ENCODE data around the gene PLA2R1.

Gene PLA2R1

DNA sequence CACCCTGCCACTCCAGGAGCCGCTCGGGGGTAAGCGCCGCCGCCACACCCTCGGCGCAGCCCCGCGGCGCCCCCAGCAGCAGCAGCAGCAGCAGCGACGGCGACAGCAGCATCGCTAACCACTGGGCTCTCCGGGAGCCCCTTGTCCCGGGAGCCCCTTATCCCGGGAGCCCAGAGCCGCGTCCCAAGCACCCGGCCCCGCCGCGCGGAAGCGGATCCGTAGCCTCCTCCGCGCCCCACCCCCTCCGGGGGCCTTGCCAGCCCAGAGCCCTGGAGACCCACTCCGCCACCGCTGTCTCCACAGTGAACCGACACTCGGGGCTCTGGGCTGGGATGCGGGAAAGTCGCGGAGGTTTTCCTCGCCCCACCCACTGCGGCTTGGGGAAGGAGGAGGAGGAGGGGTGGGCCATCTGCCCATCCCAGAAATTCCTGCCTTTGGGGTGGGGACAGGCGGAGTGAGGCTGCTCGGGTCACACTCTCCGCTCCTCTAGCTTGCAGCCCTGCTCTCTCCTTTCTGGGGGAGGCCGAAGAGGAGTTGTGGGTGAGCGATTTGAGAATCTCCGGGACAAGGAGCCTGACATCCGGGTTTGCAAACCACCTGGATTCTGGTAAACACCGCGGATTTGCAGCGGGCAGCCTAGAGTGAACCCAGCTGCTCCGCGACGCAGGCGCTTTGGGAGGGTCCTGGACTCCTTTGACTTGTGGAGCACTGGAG lies at the start of gene PLA2R1:
Gene PLA2R1 (minus strand): TSS at position 324 of the 714 bp plus-strand sequence. CDS start 212 bp downstream, at position 112.
- DNase-seq: no peak

DNA sequence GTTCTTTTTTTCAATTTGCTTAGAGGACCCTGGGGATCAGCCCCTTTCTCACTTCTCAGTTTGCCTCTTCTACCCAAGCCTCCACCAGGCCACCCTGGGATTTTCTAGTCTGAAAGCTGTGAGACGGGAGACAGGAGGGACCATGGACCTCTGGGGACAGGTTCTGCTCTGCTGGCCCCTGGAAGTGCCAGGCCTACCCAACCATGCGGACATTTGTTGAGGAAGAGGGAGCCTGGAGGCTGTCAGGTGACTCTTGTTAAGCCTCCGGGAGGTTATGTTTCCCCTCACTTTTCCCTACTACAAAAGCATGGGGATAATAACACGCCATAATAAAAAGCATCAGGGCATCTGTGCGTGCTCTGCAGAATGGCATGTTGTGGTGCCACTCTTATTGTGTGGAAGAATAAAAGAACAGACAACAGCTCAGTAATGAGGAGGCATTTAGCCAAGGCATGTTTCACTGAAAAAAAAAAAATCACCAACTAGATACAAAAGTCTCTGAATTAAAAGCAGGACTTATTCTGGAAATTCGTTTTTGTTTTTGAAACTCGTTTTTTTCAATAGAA lies 48.3 kb upstream of the PLA2R1 start:
- no peak for DNase-seq

GRCh38 chr2:160109939-160110673 lies 47.7 kb upstream of the PLA2R1 start:
- no peak for DNase-seq

DNA sequence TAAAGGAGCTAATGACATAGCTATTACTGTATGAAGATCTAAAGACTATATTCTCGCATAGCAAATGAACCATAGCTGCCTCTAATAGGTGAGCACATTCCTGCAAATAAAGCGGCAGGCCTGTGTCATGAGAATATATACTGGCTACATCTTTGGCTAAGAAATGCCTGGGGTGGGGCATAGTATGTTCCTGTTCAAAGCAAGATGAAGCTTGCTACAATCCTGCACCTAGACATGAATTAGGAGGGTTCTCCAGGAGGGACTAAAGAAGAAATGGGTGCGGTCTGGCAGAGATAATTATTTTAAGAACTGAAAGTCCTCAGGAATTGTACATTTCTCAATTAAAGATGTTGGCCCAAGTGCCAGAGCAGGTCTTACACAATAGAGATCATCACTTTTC lies 46.8 kb upstream of the PLA2R1 start:
- no peak for DNase-seq

- DNase-seq: no peak
These were observed 46.2 kb upstream of the PLA2R1 start for GRCh38 chr2:160108646-160109045.

DNA sequence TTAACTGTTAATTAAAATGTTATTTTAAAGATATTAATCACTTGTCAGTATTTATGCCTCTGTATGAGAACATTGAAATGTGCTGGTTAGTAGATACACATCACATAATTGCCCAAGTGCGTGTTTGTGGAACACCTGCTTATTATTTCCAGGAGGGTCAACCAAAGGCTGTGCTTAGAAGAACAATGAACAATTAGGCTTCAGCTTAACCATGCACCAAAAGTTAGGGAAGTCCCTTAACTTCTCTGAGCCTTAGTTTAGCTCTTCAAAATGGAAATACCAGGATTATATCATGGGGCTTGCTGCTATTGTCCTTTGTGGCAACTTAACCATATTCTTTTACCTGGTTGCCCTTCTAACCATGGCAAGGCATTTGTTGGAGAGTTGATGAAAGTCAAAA lies 43.0 kb upstream of the PLA2R1 start:
- no peak for DNase-seq

DNA sequence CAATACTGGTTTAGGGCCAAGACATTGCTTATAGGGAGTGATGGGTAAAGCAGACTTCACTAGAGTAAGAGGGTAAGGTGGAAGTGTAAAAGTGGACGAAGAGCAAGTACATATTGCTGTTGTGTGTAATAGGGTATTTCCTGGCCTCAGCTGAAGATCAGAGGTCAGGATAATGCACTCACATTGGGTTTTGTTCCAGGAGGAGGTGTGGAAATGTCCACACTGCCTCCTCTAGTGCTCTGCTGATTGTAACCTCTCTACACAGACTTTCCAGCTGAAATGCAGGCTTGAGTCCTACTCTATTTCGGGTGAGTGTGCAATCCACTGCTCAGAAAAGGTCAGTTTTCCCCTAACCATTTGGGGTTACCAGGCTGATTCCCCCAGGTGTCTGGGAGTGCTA lies 41.7 kb upstream of the PLA2R1 start:
- no peak for DNase-seq

DNA sequence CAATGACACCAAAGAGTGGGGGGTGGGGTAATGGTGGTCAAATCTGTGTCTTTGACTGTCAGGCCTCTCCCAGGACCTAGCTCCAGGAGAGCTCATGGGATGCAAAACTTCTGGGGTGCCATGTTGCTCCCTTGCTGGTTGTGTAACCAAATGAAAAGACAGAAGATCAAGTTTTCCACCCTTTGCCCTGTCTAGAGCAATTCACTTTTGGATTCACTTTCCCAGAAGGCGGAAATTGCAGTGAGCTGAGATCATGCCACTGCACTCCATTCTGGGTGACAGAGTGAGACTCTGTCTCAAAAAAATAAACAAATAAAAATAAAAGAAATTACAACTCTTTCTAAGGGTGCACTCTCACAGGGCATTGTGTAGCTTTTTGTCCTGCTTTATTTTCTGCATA lies 34.9 kb upstream of the PLA2R1 start:
- no peak for DNase-seq

GRCh38 chr2:160096409-160096808 lies 34.0 kb upstream of the PLA2R1 start:
- no peak for DNase-seq

- DNase-seq: no peak
These were observed 30.0 kb upstream of the PLA2R1 start for GRCh38 chr2:160092445-160092844.

- DNase-seq: no peak
These were observed 29.0 kb upstream of the PLA2R1 start for GRCh38 chr2:160091381-160091780.

GRCh38 chr2:160087854-160088745 lies 25.7 kb upstream of the PLA2R1 start:
- no peak for DNase-seq

GRCh38 chr2:160085662-160086061 lies 23.2 kb upstream of the PLA2R1 start:
- DNase-seq: no peak

DNA sequence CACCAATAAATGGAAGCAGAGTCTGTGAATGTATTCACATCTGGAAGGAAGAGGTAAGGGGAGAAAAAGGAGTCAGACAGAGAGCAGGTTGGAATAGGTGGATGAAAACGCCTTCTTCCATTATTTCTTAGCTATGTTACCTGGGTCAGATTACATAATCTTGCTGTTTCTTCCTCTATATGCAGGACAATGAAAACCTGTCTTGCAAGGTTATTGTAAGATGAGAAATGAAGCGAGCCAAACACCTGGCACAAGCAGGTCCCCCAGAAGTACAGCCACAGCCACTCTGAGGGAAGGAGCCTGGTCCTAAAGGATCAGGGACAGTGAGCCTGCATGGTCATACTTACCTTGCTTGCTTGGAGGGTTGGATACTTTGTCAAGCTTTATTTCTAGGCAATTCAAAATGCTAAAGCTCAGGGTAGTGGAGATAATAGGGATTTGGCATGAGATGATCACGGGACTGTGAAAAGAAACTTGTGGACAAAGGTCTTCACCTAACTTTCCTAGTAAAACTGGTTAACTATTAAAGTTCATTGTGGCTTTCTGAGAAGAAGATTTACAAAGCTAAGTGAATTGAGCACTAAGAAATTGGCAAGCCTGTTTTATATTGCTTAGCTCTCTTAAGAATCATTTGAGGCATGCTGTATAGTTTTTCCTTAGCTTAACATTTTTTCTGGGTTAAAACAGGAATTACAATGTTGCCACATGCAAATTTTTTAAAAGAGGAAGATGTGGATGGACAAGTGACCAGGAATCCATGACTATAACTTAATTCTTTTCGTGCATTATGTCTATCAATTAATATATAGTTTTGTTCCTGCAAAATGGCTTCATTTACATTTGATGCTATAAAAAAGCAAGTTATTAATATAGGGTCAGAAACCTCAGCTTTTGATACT lies 15.7 kb upstream of the PLA2R1 start:
- DNase-seq: no peak

- DNase-seq: no peak
These were observed 14.5 kb upstream of the PLA2R1 start for GRCh38 chr2:160076914-160077313.

DNA sequence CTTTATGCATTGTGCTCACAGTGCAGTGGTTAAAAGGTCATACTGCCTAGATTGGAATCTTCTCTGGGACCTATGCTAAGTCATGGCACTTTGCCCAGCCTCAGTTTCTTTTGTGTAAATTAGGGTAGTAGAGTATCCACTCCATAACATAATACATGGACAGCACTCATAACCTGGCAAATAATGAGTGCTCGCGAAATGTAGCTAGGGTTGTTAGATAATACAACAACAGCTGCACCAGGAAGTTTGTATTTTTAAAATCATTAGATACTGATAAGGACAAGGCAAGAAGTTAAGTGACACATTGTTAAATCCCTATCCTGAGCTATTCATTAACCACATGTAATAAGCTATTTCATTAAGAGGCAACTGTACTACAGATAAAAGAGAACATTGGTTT lies 13.8 kb upstream of the PLA2R1 start:
- no peak for DNase-seq

DNA sequence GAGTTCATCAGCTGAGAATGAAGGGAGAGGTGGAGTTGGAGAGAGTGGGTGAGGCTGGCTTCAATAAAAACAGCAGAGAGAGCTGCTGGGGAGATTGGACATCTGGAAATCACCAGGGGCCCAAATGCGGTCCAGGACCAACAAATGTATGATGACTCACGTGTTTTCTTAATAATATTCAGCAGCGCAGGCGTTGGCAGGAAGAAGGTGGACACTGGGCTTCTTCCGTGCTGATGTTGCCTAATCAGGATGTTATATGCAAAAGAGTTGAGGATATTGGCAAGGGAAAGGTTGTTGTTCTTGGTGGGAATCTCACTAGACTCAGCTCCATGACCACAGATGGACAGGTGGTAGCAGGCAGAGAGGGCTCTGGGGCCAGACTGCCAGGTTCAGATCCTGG lies 12.8 kb upstream of the PLA2R1 start:
- DNase-seq: no peak

GRCh38 chr2:160073284-160073888 lies 11.0 kb upstream of the PLA2R1 start:
- DNase-seq: no peak

- no peak for DNase-seq
These were observed 6.5 kb upstream of the PLA2R1 start for GRCh38 chr2:160068906-160069305.

DNA sequence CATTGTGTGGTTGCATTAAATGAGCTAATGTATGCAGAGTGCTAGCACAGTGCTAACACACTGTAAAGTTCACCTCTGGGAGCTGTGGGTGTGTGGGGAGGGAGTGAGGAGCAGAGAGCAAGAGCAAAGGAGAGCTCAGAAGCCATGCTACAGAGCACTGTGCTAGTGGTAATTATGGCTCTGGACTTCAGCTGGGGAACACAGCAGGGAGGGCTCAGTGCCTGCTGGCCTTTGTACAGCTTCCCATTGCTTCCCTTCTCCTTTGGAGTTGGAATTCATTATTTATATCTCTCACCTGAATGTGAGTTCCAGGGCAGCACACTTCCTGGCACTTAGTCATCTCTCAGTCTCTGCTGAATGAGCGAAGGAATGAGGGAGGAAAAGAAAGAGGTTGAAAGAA lies 2.5 kb upstream of the PLA2R1 start:
- DNase-seq: no peak

DNA sequence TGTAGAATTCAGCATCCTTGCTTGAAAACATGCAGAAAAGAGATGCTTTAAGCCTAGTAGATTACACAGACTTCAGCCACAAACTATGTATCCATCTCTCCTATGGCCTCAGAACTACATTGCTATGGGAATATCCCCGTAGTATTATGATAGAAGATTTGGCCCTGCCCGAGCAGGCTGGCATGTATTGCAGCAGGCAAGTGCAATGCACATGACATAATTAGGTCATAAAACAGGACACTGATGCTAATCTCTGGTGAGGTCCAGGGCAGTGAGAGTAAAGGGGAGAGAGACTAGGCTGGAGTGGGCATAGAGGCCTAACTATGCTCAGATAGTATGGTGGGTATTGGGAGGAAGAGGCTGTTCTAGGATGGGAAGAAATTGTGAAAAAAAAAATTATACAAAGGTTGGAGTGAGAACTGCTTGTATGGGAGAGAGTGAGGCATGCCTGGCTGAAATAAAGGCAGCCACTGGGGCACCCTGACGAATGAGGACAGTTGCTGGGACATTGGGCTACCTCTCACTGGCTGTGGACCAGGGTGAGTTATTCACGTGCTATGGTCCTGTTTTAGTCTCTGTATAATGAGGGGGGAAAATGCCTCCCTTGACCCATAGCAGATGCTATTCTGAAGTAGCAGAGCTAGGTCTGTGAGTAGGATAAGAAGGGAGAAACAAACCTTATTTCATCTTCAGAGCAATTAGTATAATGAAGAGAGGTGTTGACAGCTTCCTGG lies 1.6 kb upstream of the PLA2R1 start:
- no peak for DNase-seq
